K562 (cell line): ENCODE data around the gene TMC6. TPM values are rescaled to one million over a fixed set of nuclear protein-coding genes. Genes with fewer than 3 reads are reported as not detected.

ENCODE experiments used
- BCOR ChIP-seq: fragments of 450-650 bp; IDR thresholded peaks from 2 replicates; pipeline ENCODE4 v1.6.1; 2016
- GABPB1 ChIP-seq: sonication (generic); formaldehyde crosslinking; IDR thresholded peaks from 2 replicates; pipeline ENCODE4 v1.8.0; 2022; ENCODE audit warnings: mild to moderate bottlenecking, missing genetic modification reagents
- GTF2A2 ChIP-seq: IDR thresholded peaks from 2 replicates; pipeline ENCODE4 v1.6.1; 2016; ENCODE audit warnings: mild to moderate bottlenecking, missing genetic modification characterization, missing compliant biosample characterization
- HNRNPL ChIP-seq: fragments of 200-400 bp; formaldehyde crosslinking; IDR thresholded peaks from 2 replicates; pipeline ENCODE4 v1.6.1; 2017; ENCODE audit warnings: low read depth, mild to moderate bottlenecking, low read length
- KAT7 ChIP-seq: sonication (generic); formaldehyde crosslinking; IDR thresholded peaks from 2 replicates; pipeline ENCODE4 v1.8.0; 2022; ENCODE audit warnings: missing genetic modification reagents, mild to moderate bottlenecking, borderline replicate concordance
- KDM1A ChIP-seq, 2 experiments: fragments of 450-650 bp; IDR thresholded peaks; 2 replicates each; pipeline ENCODE4 v1.6.1; 2016; ENCODE audit warnings: mild to moderate bottlenecking in 2 of 2
- MCM2 ChIP-seq: fragments of 450-650 bp; IDR thresholded peaks from 2 replicates; pipeline ENCODE4 v1.6.1; 2017; ENCODE audit warnings: low read depth, mild to moderate bottlenecking
- MCM3 ChIP-seq: fragments of 450-650 bp; IDR thresholded peaks from 2 replicates; pipeline ENCODE4 v1.6.1; 2016
- MYNN ChIP-seq, 2 experiments: sonication (generic); formaldehyde crosslinking in 1 of 2; IDR thresholded peaks; 2 replicates each; pipeline versions ENCODE4 v1.5.0 to v1.6.1; 2016 to 2020; ENCODE audit warnings: antibody characterized with exemption in 1 of 2, missing genetic modification reagents in 1 of 2
- POLR2G ChIP-seq: fragments of 200-400 bp; formaldehyde crosslinking; IDR thresholded peaks from 2 replicates; pipeline ENCODE4 v1.6.1; 2017; ENCODE audit warnings: low read depth, mild to moderate bottlenecking, antibody characterized with exemption, low read length, moderate library complexity
- RBFOX2 ChIP-seq: fragments of 200-400 bp; formaldehyde crosslinking; IDR thresholded peaks from 2 replicates; pipeline ENCODE4 v1.6.1; 2017; ENCODE audit warnings: low read depth, mild to moderate bottlenecking, low read length, moderate library complexity
- SMAD4 ChIP-seq: fragments of 250-450 bp; sonication (Bioruptor Pico); conservative IDR thresholded peaks from 2 replicates; pipeline ENCODE4 v1.8.0; 2021; ENCODE audit warnings: inconsistent platforms, mild to moderate bottlenecking, moderate library complexity
- ZNF282 ChIP-seq: sonication (generic); formaldehyde crosslinking; IDR thresholded peaks from 2 replicates; pipeline ENCODE4 v1.8.1; 2023; ENCODE audit warnings: missing genetic modification reagents
- polyA plus RNA-seq, 8 experiments: library from polyadenylated mRNA; depleted of rRNA in 4 of 8; stranded (reverse) in 5 of 8; unstranded in 3 of 8; fragments of >200 nt; fragmentation: Nextera tagmentation in 2 of 8; fragmentation: Illumina TruSeq in 1 of 8; extraction: Ambion mirVana in 2 of 8; extraction: Trizol in 1 of 8; gene quantifications; 2 replicates each; pipeline versions ENCODE4 v1.2.1 to v1.2.3, GENCODE V29; 2011 to 2014; ENCODE audit warnings: inconsistent platforms in 1 of 8, missing spikeins in 1 of 8
- total RNA-seq, 7 experiments: library from RNA; depleted of rRNA in 6 of 7; stranded (reverse); fragments of >200 nt in 6 of 7; fragmentation: Illumina TruSeq in 2 of 7; extraction: Trizol in 2 of 7; gene quantifications; 2 replicates each; pipeline versions ENCODE4 v1.2.1 to v1.2.3, GENCODE V29; 2011 to 2021; ENCODE audit warnings: low replicate concordance in 1 of 7
- TF ChIP-seq, protein P1 (sequence below): IDR thresholded peaks from 3 replicates; pipeline ENCODE4 v1.6.1; 2011; ENCODE audit warnings: borderline replicate concordance, mild to moderate bottlenecking, moderate library complexity; ENCODE audit not compliant: insufficient read length; ENCODE audit errors: extremely low read depth
- TF ChIP-seq, protein P2 (sequence below): fragments of 450-650 bp; IDR thresholded peaks from 2 replicates; pipeline ENCODE4 v1.7.0; 2016; ENCODE audit warnings: borderline replicate concordance
- TF ChIP-seq, protein P3 (sequence below), 2 experiments: fragments of 450-650 bp; conservative IDR thresholded peaks; 2 replicates each; pipeline ENCODE4 v1.6.1; 2017; ENCODE audit warnings: mild to moderate bottlenecking in 2 of 2, moderate library complexity in 2 of 2

The TMC6 gene
- total and polyA plus RNA-seq, 9 of the 15 experiments (the other 6 are each of a cell fraction or from before 2014, with no cell fraction given) = 4.1 to 351 (median 66.9) TPM

DNA sequence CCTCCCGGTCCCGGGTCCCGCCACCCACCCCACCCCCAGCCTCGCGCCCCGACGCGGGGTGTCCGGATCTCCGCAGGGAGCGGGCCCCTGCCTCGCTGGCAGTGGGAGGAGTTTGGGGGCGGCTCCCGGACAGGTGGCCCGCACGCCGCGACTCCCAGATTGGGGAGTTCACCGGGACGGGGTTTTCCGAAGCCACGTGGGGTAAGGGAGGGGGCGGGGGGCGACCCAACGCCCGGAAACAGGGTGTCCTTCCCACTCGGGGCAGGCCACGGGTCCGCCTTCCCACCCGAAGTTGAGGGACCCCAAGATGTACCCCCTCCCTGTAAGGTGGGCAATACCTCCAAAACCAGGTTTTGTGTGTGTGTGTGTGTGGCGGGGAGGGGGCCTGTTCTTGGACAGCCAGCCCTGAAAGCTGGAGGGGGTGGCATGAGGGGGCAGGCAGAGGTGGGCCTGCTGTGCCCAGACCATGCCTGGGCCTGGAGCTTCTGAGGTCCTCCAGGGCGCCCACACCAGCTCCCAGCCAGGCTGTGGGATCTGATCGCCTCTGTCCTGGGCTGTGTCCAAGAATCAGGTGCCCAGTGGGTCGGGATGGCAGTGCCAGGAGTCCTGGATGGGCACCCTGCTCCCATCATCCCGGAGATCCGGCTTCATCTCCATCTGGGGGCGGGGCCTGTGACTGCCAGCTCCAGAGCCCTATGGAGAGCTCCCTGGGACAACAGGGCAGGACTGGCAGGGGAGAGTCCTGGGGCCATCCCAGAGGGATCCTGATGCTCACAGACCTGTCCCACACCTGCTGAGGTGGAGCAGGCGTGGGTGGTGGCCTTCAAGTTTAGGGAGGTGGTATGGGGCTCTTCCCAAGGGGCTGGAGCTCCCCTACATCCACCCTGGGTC is 40.6 kb upstream of the TMC6 start (continued):
- TF ChIP-seq, protein P1, sequence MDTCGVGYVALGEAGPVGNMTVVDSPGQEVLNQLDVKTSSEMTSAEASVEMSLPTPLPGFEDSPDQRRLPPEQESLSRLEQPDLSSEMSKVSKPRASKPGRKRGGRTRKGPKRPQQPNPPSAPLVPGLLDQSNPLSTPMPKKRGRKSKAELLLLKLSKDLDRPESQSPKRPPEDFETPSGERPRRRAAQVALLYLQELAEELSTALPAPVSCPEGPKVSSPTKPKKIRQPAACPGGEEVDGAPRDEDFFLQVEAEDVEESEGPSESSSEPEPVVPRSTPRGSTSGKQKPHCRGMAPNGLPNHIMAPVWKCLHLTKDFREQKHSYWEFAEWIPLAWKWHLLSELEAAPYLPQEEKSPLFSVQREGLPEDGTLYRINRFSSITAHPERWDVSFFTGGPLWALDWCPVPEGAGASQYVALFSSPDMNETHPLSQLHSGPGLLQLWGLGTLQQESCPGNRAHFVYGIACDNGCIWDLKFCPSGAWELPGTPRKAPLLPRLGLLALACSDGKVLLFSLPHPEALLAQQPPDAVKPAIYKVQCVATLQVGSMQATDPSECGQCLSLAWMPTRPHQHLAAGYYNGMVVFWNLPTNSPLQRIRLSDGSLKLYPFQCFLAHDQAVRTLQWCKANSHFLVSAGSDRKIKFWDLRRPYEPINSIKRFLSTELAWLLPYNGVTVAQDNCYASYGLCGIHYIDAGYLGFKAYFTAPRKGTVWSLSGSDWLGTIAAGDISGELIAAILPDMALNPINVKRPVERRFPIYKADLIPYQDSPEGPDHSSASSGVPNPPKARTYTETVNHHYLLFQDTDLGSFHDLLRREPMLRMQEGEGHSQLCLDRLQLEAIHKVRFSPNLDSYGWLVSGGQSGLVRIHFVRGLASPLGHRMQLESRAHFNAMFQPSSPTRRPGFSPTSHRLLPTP = no peak
- TF ChIP-seq GTF2A2 (tag) = no peak
- peak; percentile 73 for TF ChIP-seq POLR2G
- TF ChIP-seq KDM1A (IDR thresholded peaks at IDR 0.05) = no peak
- TF ChIP-seq, protein P2, sequence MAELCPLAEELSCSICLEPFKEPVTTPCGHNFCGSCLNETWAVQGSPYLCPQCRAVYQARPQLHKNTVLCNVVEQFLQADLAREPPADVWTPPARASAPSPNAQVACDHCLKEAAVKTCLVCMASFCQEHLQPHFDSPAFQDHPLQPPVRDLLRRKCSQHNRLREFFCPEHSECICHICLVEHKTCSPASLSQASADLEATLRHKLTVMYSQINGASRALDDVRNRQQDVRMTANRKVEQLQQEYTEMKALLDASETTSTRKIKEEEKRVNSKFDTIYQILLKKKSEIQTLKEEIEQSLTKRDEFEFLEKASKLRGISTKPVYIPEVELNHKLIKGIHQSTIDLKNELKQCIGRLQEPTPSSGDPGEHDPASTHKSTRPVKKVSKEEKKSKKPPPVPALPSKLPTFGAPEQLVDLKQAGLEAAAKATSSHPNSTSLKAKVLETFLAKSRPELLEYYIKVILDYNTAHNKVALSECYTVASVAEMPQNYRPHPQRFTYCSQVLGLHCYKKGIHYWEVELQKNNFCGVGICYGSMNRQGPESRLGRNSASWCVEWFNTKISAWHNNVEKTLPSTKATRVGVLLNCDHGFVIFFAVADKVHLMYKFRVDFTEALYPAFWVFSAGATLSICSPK = no peak
- no peak for TF ChIP-seq SMAD4
- TF ChIP-seq KAT7 (CRISPR knock-in tag) = no peak
- no peak for TF ChIP-seq MCM2
- no peak for TF ChIP-seq BCOR
- TF ChIP-seq, protein P3, sequence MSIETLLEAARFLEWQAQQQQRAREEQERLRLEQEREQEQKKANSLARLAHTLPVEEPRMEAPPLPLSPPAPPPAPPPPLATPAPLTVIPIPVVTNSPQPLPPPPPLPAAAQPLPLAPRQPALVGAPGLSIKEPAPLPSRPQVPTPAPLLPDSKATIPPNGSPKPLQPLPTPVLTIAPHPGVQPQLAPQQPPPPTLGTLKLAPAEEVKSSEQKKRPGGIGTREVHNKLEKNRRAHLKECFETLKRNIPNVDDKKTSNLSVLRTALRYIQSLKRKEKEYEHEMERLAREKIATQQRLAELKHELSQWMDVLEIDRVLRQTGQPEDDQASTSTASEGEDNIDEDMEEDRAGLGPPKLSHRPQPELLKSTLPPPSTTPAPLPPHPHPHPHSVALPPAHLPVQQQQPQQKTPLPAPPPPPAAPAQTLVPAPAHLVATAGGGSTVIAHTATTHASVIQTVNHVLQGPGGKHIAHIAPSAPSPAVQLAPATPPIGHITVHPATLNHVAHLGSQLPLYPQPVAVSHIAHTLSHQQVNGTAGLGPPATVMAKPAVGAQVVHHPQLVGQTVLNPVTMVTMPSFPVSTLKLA (conservative IDR thresholded peaks at IDR 0.05) = peak; percentile 72 to 85
- TF ChIP-seq ZNF282 (CRISPR knock-in tag) = no peak
- no peak for TF ChIP-seq MYNN (IDR thresholded peaks at IDR 0.05)
- 0 out of 2 replicates have a peak, but pooled peaks have one; percentile 22 for TF ChIP-seq MYNN (CRISPR knock-in tag; IDR thresholded peaks at IDR 0.05)
- TF ChIP-seq HNRNPL = 0 out of 2 replicates have a peak, but pooled peaks have one; percentile 55
- TF ChIP-seq GABPB1 (CRISPR knock-in tag) = 0 out of 2 replicates have a peak, but pooled peaks have one; percentile 7
- no peak for TF ChIP-seq MCM3
- TF ChIP-seq RBFOX2 = peak; percentile 4
